K562 (cell line): ENCODE measurements around the gene PODNL1. TPM values are rescaled to one million over a fixed set of nuclear protein-coding genes. Genes with fewer than 3 reads are reported as not detected.

ENCODE experiments used
- ATF2 ChIP-seq: sonication (generic); formaldehyde crosslinking; IDR thresholded peaks from 2 replicates; pipeline ENCODE4 v1.8.1; 2022; ENCODE audit warnings: missing genetic modification reagents
- ETS1 ChIP-seq: conservative IDR thresholded peaks from 2 replicates; pipeline ENCODE4 v1.6.1; 2011; ENCODE audit warnings: low read depth, mild to moderate bottlenecking, low read length; ENCODE audit not compliant: control insufficient read depth
- ID3 ChIP-seq, 2 experiments: fragments of 250-450 bp in 1 of 2; fragments of 450-650 bp in 1 of 2; sonication (Bioruptor Pico) in 1 of 2; IDR thresholded peaks; 2 replicates each; pipeline versions ENCODE4 v1.6.1 to v1.8.0; 2016 to 2021; ENCODE audit warnings: mild to moderate bottlenecking in 2 of 2, moderate library complexity in 2 of 2, missing compliant biosample characterization in 1 of 2, missing genetic modification characterization in 1 of 2
- MTF1 ChIP-seq: fragments of 250-450 bp; sonication (Bioruptor Pico); IDR thresholded peaks from 2 replicates; pipeline ENCODE4 v1.9.0; 2021; ENCODE audit warnings: moderate library complexity, mild to moderate bottlenecking, inconsistent platforms, borderline replicate concordance
- SIN3A ChIP-seq, 2 experiments: fragments of 150-350 bp in 1 of 2; IDR thresholded peaks; 2 replicates each; pipeline ENCODE4 v1.6.1; 2011 to 2016; ENCODE audit warnings: borderline replicate concordance in 2 of 2, low read depth in 2 of 2, low read length in 2 of 2, mild to moderate bottlenecking in 2 of 2, moderate library complexity in 2 of 2; ENCODE audit not compliant: control insufficient read depth in 1 of 2
- ZNF146 ChIP-seq: IDR thresholded peaks from one replicate; pipeline ENCODE4 v1.6.1; 2018; ENCODE audit warnings: missing compliant biosample characterization; ENCODE audit not compliant: unreplicated experiment
- ZNF217 ChIP-seq: sonication (generic); formaldehyde crosslinking; IDR thresholded peaks from 2 replicates; pipeline ENCODE4 v1.8.0; 2022; ENCODE audit warnings: mild to moderate bottlenecking, missing genetic modification reagents
- ZNF717 ChIP-seq: fragments of 250-450 bp; sonication (Bioruptor Pico); IDR thresholded peaks from 2 replicates; pipeline ENCODE4 v1.5.0; 2021
- polyA plus RNA-seq, 8 experiments: library from polyadenylated mRNA; depleted of rRNA in 4 of 8; stranded (reverse) in 5 of 8; unstranded in 3 of 8; fragments of >200 nt; fragmentation: Nextera tagmentation in 2 of 8; fragmentation: Illumina TruSeq in 1 of 8; extraction: Ambion mirVana in 2 of 8; extraction: Trizol in 1 of 8; gene quantifications; 2 replicates each; pipeline versions ENCODE4 v1.2.1 to v1.2.3, GENCODE V29; 2011 to 2014; ENCODE audit warnings: inconsistent platforms in 1 of 8, missing spikeins in 1 of 8
- total RNA-seq, 7 experiments: library from RNA; depleted of rRNA in 6 of 7; stranded (reverse); fragments of >200 nt in 6 of 7; fragmentation: Illumina TruSeq in 2 of 7; extraction: Trizol in 2 of 7; gene quantifications; 2 replicates each; pipeline versions ENCODE4 v1.2.1 to v1.2.3, GENCODE V29; 2011 to 2021; ENCODE audit warnings: low replicate concordance in 1 of 7
- TF ChIP-seq, protein P1 (sequence below), 2 experiments: fragments of 450-650 bp; IDR thresholded peaks; 2 replicates each; pipeline ENCODE4 v1.6.1; 2016; ENCODE audit warnings: mild to moderate bottlenecking in 2 of 2, borderline replicate concordance in 1 of 2, low read depth in 1 of 2, moderate library complexity in 1 of 2

PODNL1 gene
- total and polyA plus RNA-seq, 9 of the 15 experiments (the other 6 are each of a cell fraction or from before 2014, with no cell fraction given), result 0.18 to 0.47 (median 0.23) TPM; not detected in 3

DNA sequence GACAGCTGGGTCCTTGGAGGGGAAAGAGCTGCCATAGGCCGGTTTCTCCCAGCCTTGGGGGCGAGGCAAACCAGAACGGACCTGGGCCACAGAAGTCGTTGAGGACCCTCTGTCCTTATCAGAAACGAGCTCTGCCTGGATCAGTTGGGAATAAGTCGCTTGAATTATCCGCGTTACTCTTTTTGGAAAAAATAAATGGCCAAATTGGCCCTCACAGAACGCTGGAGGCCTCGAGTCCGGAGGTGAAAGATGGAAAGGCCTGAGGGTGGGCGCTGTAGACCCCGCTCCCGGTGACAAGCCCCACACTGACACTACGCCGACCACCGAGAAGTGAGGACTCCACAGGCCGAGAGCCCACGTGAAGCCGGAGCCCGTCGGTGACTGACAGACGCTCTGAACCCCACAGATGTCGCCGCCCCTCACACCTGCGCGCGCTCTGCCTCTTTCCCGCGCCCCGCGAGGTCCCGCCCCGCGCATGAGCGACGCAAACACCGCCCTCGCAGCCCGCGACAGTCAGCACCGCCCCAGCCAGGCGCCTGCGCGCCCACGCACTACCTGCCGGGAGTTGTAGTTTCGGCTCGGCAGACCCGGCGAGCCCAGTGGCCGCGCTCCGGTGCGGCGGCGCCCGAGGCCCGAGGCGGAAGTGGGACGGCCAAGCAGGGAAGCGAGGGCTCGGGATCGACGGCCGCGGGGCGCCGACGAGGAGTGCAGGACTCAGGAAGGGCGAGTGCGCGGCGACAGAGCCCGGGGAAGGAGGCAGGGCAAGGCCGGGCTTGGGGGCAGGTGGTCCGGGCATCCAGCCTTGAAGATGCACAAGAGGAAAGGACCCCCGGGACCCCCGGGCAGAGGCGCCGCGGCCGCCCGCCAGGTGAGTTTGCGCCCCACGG is 32.3 kb downstream of the PODNL1 start, which contains the start of the genes BRME1 and CC2D1A (continued):
- TF ChIP-seq, protein P1, sequence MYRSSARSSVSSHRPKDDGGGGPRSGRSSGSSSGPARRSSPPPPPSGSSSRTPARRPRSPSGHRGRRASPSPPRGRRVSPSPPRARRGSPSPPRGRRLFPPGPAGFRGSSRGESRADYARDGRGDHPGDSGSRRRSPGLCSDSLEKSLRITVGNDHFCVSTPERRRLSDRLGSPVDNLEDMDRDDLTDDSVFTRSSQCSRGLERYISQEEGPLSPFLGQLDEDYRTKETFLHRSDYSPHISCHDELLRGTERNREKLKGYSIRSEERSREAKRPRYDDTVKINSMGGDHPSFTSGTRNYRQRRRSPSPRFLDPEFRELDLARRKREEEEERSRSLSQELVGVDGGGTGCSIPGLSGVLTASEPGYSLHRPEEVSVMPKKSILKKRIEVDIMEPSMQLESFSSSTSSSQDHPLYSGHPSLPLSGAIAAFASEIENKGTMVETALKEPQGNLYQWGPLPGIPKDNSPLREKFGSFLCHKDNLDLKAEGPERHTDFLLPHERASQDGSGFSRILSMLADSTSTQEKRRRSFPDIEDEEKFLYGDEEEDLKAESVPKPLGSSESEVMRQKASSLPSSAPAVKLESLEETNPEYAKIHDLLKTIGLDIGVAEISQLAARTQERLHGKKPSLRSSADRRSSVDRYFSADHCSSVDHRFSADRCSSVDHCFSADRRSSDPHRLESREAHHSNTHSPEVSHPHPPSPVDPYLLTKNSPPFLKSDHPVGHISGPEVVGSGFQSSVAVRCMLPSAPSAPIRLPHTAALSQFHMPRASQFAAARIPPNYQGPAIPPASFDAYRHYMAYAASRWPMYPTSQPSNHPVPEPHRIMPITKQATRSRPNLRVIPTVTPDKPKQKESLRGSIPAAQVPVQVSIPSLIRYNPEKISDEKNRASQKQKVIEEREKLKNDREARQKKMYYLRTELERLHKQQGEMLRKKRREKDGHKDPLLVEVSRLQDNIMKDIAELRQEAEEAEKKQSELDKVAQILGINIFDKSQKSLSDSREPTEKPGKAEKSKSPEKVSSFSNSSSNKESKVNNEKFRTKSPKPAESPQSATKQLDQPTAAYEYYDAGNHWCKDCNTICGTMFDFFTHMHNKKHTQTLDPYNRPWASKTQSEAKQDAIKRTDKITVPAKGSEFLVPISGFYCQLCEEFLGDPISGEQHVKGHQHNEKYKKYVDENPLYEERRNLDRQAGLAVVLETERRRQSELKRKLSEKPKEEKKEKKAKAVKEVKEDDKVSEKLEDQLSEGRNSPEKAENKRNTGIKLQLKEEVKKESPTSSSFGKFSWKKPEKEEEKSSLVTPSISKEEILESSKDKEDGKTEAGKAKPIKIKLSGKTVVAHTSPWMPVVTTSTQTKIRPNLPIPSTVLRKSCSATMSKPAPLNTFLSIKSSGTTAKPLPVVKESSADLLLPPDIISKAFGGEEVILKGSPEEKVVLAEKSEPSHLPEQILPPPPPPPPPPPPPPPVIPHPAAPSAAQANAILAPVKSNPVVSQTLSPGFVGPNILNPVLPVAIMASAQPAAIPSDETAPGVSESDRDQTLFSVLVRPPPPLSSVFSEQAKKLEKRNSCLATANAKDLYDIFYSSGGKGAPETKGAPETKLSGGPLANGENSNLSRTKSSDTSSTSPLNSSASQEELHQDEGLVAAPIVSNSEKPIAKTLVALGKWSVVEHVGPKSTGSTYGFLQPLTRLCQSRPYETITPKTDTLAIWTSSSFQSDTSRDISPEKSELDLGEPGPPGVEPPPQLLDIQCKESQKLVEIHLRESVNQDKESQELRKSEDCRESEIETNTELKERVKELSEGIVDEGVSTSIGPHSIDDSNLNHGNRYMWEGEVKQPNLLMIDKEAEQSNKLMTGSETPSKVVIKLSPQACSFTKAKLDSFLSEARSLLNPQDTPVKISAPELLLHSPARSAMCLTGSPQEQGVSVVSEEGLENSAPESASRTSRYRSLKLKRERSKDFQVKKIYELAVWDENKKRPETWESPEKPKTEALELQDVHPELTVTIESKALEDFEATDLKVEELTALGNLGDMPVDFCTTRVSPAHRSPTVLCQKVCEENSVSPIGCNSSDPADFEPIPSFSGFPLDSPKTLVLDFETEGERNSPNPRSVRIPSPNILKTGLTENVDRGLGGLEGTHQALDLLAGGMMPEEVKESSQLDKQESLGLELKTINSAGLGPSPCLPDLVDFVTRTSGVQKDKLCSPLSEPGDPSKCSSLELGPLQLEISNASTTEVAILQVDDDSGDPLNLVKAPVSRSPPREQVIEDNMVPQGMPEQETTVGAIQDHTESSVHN (IDR thresholded peaks at IDR 0.05; ENCODE audit: borderline replicate concordance in 1 of 2, low read depth in 1 of 2), result no peak
- TF ChIP-seq ETS1 (peak; percentile 98), ZNF217 (CRISPR knock-in tag) (no peak), ID3 (CRISPR knock-in tag; IDR thresholded peaks at IDR 0.05) (no peak), ID3 (tag; IDR thresholded peaks at IDR 0.05) (peak; percentile 85), ATF2 (no peak), ZNF146 (CRISPR knock-in tag) (peak; percentile 10), ZNF717 (CRISPR knock-in tag) (no peak), SIN3A (IDR thresholded peaks at IDR 0.05; ENCODE audit: borderline replicate concordance in 2 of 2, control insufficient read depth in 1 of 2, low read depth in 2 of 2, low read length in 2 of 2) (peak; percentile 31 to 36; a peak in 1 of 4 replicates), MTF1 (CRISPR knock-in tag) (no peak)
